HEK293 (cell line): ENCODE results near the gene MORF4L1.

Experiments
- CTCF ChIA-PET: fragments of 350-600 bp; formaldehyde crosslinking; extraction: SDS; loops from one replicate; lab custom pipeline; 2021; ENCODE audit warnings: antibody characterized with exemption; lab: Yijun Ruan, JAX
- POLR2A ChIA-PET: fragments of 300-600 bp; formaldehyde crosslinking; extraction: SDS; loops from one replicate; lab custom pipeline; 2020; ENCODE audit warnings: antibody characterized with exemption, inconsistent platforms; lab: Yijun Ruan, JAX
- H3K27ac ChIP-seq: fragments of 200-500 bp; sonication (Bioruptor generic); 2 replicates; pipeline ENCODE4 v1.5.1; 2014; ENCODE audit warnings: low read depth, low read length, control low read depth, inconsistent platforms; ENCODE audit errors: extremely low read depth
- H3K36me3 ChIP-seq, 2 experiments: fragments of 200-500 bp in 1 of 2; sonication (Bioruptor generic) in 1 of 2; 1 replicate in 1 of 2; 2 replicates in 1 of 2; pipeline ENCODE4 v1.5.1; 2014 to 2017; ENCODE audit warnings: inconsistent platforms in 2 of 2, low read length in 2 of 2; ENCODE audit not compliant: control insufficient read depth in 2 of 2, insufficient read depth in 1 of 2
- H3K4me1 ChIP-seq: fragments of 200-500 bp; sonication (Bioruptor generic); 2 replicates; pipeline ENCODE4 v1.5.1; 2014; ENCODE audit warnings: mild to moderate bottlenecking, low read length, inconsistent platforms; ENCODE audit not compliant: control insufficient read depth, insufficient read depth
- H3K4me3 ChIP-seq: 2 replicates; pipeline ENCODE4 v1.5.1; 2011; ENCODE audit warnings: low read depth, mild to moderate bottlenecking, control low read depth, low read length, moderate library complexity
- H3K9me3 ChIP-seq: fragments of 200-500 bp; sonication (Bioruptor generic); 2 replicates; pipeline ENCODE4 v1.5.1; 2014; ENCODE audit warnings: low read depth, low read length, inconsistent platforms; ENCODE audit not compliant: control insufficient read depth, insufficient read depth
- GFI1B ChIP-seq: fragments of 450-650 bp; formaldehyde crosslinking; IDR thresholded peaks from 2 replicates; pipeline ENCODE4 v1.5.1; 2016; ENCODE audit warnings: missing biosample characterization, missing genetic modification characterization
- HIC1 ChIP-seq: fragments of 450-650 bp; formaldehyde crosslinking; IDR thresholded peaks from 2 replicates; pipeline ENCODE4 v1.5.1; 2016; ENCODE audit warnings: missing biosample characterization, missing genetic modification characterization
- HOXC10 ChIP-seq: sonication (generic); formaldehyde crosslinking; IDR thresholded peaks from 2 replicates; pipeline ENCODE4 v1.8.1; 2023; ENCODE audit warnings: mild to moderate bottlenecking, missing genetic modification reagents
- TSHZ1 ChIP-seq: fragments of 450-650 bp; formaldehyde crosslinking; IDR thresholded peaks from 2 replicates; pipeline ENCODE4 v1.5.1; 2016; ENCODE audit warnings: missing biosample characterization, missing genetic modification characterization, borderline replicate concordance
- ZBTB1 ChIP-seq: fragments of 450-650 bp; formaldehyde crosslinking; IDR thresholded peaks from 2 replicates; pipeline ENCODE4 v1.5.1; 2016; ENCODE audit warnings: missing biosample characterization, missing genetic modification characterization
- ZFP37 ChIP-seq: fragments of 450-650 bp; formaldehyde crosslinking; IDR thresholded peaks from 2 replicates; pipeline ENCODE4 v1.5.1; 2016; ENCODE audit warnings: missing biosample characterization, missing genetic modification characterization
- ZIC2 ChIP-seq: fragments of 450-650 bp; formaldehyde crosslinking; IDR thresholded peaks from 2 replicates; pipeline ENCODE4 v1.5.1; 2016; ENCODE audit warnings: missing biosample characterization, missing genetic modification characterization
- ZNF112 ChIP-seq: fragments of 450-650 bp; formaldehyde crosslinking; IDR thresholded peaks from 2 replicates; pipeline ENCODE4 v1.5.0; 2017; ENCODE audit warnings: missing biosample characterization, missing genetic modification characterization
- ZNF211 ChIP-seq: fragments of 450-650 bp; formaldehyde crosslinking; IDR thresholded peaks from 2 replicates; pipeline ENCODE4 v1.5.1; 2016; ENCODE audit warnings: low read depth, missing biosample characterization, missing genetic modification characterization
- ZNF239 ChIP-seq: fragments of 450-650 bp; formaldehyde crosslinking; IDR thresholded peaks from 2 replicates; pipeline ENCODE4 v1.5.1; 2016; ENCODE audit warnings: missing biosample characterization, missing genetic modification characterization
- ZNF324 ChIP-seq: fragments of 450-650 bp; formaldehyde crosslinking; IDR thresholded peaks from 2 replicates; pipeline ENCODE4 v1.5.1; 2016; ENCODE audit warnings: missing biosample characterization, missing genetic modification characterization
- ZNF350 ChIP-seq: fragments of 450-650 bp; formaldehyde crosslinking; IDR thresholded peaks from 2 replicates; pipeline ENCODE4 v1.5.0; 2017; ENCODE audit warnings: missing biosample characterization, mild to moderate bottlenecking, missing genetic modification characterization
- ZNF366 ChIP-seq: fragments of 450-650 bp; formaldehyde crosslinking; conservative IDR thresholded peaks from 2 replicates; pipeline ENCODE4 v1.5.1; 2016; ENCODE audit warnings: missing biosample characterization, missing genetic modification characterization
- ZNF449 ChIP-seq: fragments of 450-650 bp; formaldehyde crosslinking; IDR thresholded peaks from 2 replicates; pipeline ENCODE4 v1.5.1; 2017; ENCODE audit warnings: missing biosample characterization, mild to moderate bottlenecking, missing genetic modification characterization, moderate library complexity
- ZNF48 ChIP-seq: fragments of 450-650 bp; formaldehyde crosslinking; IDR thresholded peaks from 2 replicates; pipeline ENCODE4 v1.5.1; 2016; ENCODE audit warnings: missing biosample characterization, missing genetic modification characterization
- ZNF518A ChIP-seq: fragments of 450-650 bp; formaldehyde crosslinking; conservative IDR thresholded peaks from 2 replicates; pipeline ENCODE4 v1.5.1; 2016; ENCODE audit warnings: low read depth, missing biosample characterization, missing genetic modification characterization
- ZNF558 ChIP-seq: fragments of 450-650 bp; formaldehyde crosslinking; IDR thresholded peaks from 2 replicates; pipeline ENCODE4 v1.5.1; 2016; ENCODE audit warnings: missing biosample characterization, missing genetic modification characterization
- ZNF830 ChIP-seq: fragments of 450-650 bp; IDR thresholded peaks from 2 replicates; pipeline ENCODE4 v1.5.0; 2018; ENCODE audit warnings: missing biosample characterization, missing genetic modification characterization, low read depth, mild to moderate bottlenecking, moderate library complexity
- ZSCAN30 ChIP-seq: fragments of 450-650 bp; IDR thresholded peaks from 2 replicates; pipeline ENCODE4 v1.5.1; 2018; ENCODE audit warnings: missing biosample characterization, mild to moderate bottlenecking, missing genetic modification characterization, moderate library complexity

Gene MORF4L1

GRCh38 chr15:78893538-78893937 is 20.8 kb downstream of the MORF4L1 start:
- POLR2A ChIA-PET, result interaction anchor here (1.3 kb wide), 1 partner anchor 20 kb away, joined by 4 read pairs; no protein-coding TSS in a partner anchor
- CTCF ChIA-PET, result interaction anchor here (0.6 to 4.5 kb wide), 4 partner anchors 15 to 104 kb away, joined by 3 to 52 read pairs (median 4); no protein-coding TSS in a partner anchor
- H3K9me3 ChIP-seq, result no peaks in the 10 kb centered on the region
- H3K27ac ChIP-seq, result no peak overlapping the region
- peaks cover 95 to 97% of the 10 kb centered on the region in 2 experiments for H3K36me3 ChIP-seq
- no peaks in the 10 kb centered on the region for H3K4me1 ChIP-seq
- H3K4me3 ChIP-seq, result no peak overlapping the region
- no peak for TF ChIP-seq ZSCAN30
- TF ChIP-seq ZNF211 (tag by site-specific recombination), result no peak
- no peak for TF ChIP-seq ZIC2

- H3K4me1 ChIP-seq, result no peaks in the 10 kb centered on the region
- TF ChIP-seq ZNF366, result no peak
- H3K4me3 ChIP-seq, result no peak overlapping the region
- H3K36me3 ChIP-seq, result peaks cover 93 to 100% of the 10 kb centered on the region in 2 experiments
- ChIA-PET POLR2A (interaction anchor here (0.7 to 0.9 kb wide), 2 partner anchors 22 to 757 kb away, joined by 3 to 4 read pairs; no protein-coding TSS in a partner anchor), CTCF (interaction anchor here (4.8 kb wide), 1 partner anchor 13 kb away, joined by 29 read pairs; no protein-coding TSS in a partner anchor)
- no peak overlapping the region for H3K27ac ChIP-seq
- no peaks in the 10 kb centered on the region for H3K9me3 ChIP-seq
Measured at GRCh38 chr15:78895471-78895870, 22.8 kb downstream of the MORF4L1 start.

GRCh38 chr15:78898540-78898939 is 25.9 kb downstream of the MORF4L1 start:
- CTCF ChIA-PET, result interaction anchor here (0.6 to 4.8 kb wide), 2 partner anchors 10 to 81 kb away, joined by 3 to 29 read pairs; no protein-coding TSS in a partner anchor
- POLR2A ChIA-PET, result no interaction called here
- Histone ChIP-seq H3K36me3 (peaks cover 87 to 99% of the 10 kb centered on the region in 2 experiments), H3K9me3 (no peaks in the 10 kb centered on the region), H3K4me3 (no peak overlapping the region), H3K4me1 (no peaks in the 10 kb centered on the region), H3K27ac (no peak overlapping the region)
- no peak for TF ChIP-seq ZNF518A
- TF ChIP-seq ZNF48 (tag by site-specific recombination), result no peak
- TF ChIP-seq ZNF449, result no peak
- TF ChIP-seq ZNF830 (tag by site-specific recombination), result no peak
- TF ChIP-seq ZNF350 (tag by site-specific recombination), result no peak
- TF ChIP-seq ZNF112 (tag by site-specific recombination), result no peak
- no peak for TF ChIP-seq ZNF239 (tag by site-specific recombination)
- TF ChIP-seq TSHZ1, result no peak
- no peak for TF ChIP-seq HIC1 (tag by site-specific recombination)
- TF ChIP-seq GFI1B (tag by site-specific recombination), result no peak
- TF ChIP-seq HOXC10 (CRISPR knock-in tag), result no peak
- TF ChIP-seq ZNF558 (tag by site-specific recombination), result no peak
- TF ChIP-seq ZFP37 (tag by site-specific recombination), result no peak
- TF ChIP-seq ZBTB1 (tag by site-specific recombination), result no peak
- TF ChIP-seq ZNF324 (tag by site-specific recombination), result no peak
